ENCODE data around the gene THOC5. TPM values are rescaled to one million over a fixed set of nuclear protein-coding genes. Genes with fewer than 3 reads are reported as not detected.
"Not testable (repeated sequence)": the region's sequence is repeated elsewhere in the genome, so short reads cannot be mapped to it uniquely, and the experiment has no call there.

The THOC5 gene
- total and polyA plus RNA-seq, 2 experiments from 2014 or later, result 23.0 to 27.7 TPM

GRCh38 chr22:29593923-29594322 lies 40.4 kb upstream of the THOC5 start:
- no peaks in the 10 kb centered on the region for H3K36me3 ChIP-seq (replicated peaks; ENCODE audit: insufficient read depth, low read depth)
- TF ChIP-seq CTCF (IDR thresholded peaks at IDR 0.05; ENCODE audit: poor library complexity), result no peak
- TF ChIP-seq EZH2phosphoT487 (IDR thresholded peaks at IDR 0.05; ENCODE audit: low read depth, severe bottlenecking, unreplicated experiment), result no peak
- TF ChIP-seq EZH2 (IDR thresholded peaks at IDR 0.05; ENCODE audit: borderline replicate concordance), result no peak
- H3K4me3 ChIP-seq, result no peak overlapping the region
- no peaks in the 10 kb centered on the region for H3K27me3 ChIP-seq
- H2AFZ ChIP-seq, result no peak overlapping the region
- no peaks in the 10 kb centered on the region for H4K20me1 ChIP-seq (ENCODE audit: insufficient read depth, poor library complexity, severe bottlenecking)
- 65% methylated on average over 4 of the region's 4 CpGs for WGBS (ENCODE audit: low lambda C conversion rate, missing lambda C conversion rate)
- no peaks in the 10 kb centered on the region for H3K9me2 ChIP-seq (replicated peaks; ENCODE audit: insufficient read depth)
- no peaks in the 10 kb centered on the region for H3K4me1 ChIP-seq (ENCODE audit: insufficient read depth)
- no peak for DNase-seq (ENCODE audit: low spot score)
- H3K9me3 ChIP-seq (ENCODE audit: low read depth), result no peaks in the 10 kb centered on the region
- no peaks in the 10 kb centered on the region for H3K79me2 ChIP-seq
- H3K4me2 ChIP-seq, result no peak overlapping the region
- no peak overlapping the region for H3K27ac ChIP-seq

DNA sequence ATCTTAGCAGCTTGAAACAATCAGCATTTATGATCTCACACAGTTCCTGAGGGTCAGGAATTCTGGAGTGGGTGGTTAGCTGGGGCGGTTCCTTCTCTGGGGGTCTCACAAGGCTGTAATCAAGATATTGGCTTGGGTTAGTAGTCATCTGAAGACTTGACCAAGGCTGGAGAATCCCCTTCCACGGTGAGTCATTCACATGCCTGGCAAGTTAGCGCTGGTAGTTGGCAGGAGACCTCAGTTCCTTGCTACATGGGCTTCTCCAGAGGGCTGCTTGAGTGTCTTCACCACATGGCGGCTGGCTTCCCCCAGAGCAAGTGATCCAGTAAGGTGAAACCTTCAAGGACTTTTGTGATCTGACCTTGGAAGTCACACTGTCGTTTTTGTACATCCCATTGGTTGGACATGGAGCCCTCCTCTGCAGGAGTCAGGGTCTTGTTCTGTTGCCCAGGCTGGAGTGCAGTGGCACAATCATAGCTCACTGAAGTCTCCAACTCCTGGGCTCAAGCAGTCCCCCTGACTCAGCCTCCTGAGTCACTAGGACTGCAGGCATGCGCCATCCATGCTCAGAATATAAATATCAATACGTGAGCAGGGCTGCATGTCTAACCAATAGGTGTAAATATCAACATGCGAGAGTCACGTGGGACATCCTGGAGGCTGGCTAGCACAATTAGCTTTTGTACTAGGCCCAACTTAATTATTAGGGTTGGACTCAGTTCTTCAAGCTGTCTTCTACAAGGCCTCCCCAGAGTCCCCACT lies 34.6 kb upstream of the THOC5 start:
- Histone ChIP-seq H3K9me3 (ENCODE audit: low read depth) (no peaks in the 10 kb centered on the region), H3K27me3 (no peaks in the 10 kb centered on the region), H3K4me1 (ENCODE audit: insufficient read depth) (no peaks in the 10 kb centered on the region), H3K4me2 (no peak overlapping the region), H3K27ac (no peak overlapping the region), H4K20me1 (ENCODE audit: insufficient read depth, poor library complexity, severe bottlenecking) (no peaks in the 10 kb centered on the region), H3K4me3 (no peak overlapping the region), H3K79me2 (no peaks in the 10 kb centered on the region), H2AFZ (no peak overlapping the region), H3K36me3 (replicated peaks; ENCODE audit: insufficient read depth, low read depth) (no peaks in the 10 kb centered on the region), H3K9me2 (replicated peaks; ENCODE audit: insufficient read depth) (no peaks in the 10 kb centered on the region)
- 87% methylated on average over 9 of the region's 9 CpGs for WGBS (ENCODE audit: low lambda C conversion rate, missing lambda C conversion rate)
- no peak for TF ChIP-seq CTCF (IDR thresholded peaks at IDR 0.05; ENCODE audit: poor library complexity)
- no peak for TF ChIP-seq EZH2phosphoT487 (IDR thresholded peaks at IDR 0.05; ENCODE audit: low read depth, severe bottlenecking, unreplicated experiment)
- no peak for TF ChIP-seq EZH2 (IDR thresholded peaks at IDR 0.05; ENCODE audit: borderline replicate concordance)
- no peak for DNase-seq (ENCODE audit: low spot score)

GRCh38 chr22:29586193-29586705 lies 32.7 kb upstream of the THOC5 start:
- not testable (repeated sequence) for H3K27me3 ChIP-seq; DNase-seq (ENCODE audit: low spot score); H2AFZ ChIP-seq; H3K36me3 ChIP-seq (replicated peaks; ENCODE audit: insufficient read depth, low read depth); H3K9me3 ChIP-seq (ENCODE audit: low read depth); H3K4me2 ChIP-seq; H3K4me1 ChIP-seq (ENCODE audit: insufficient read depth); H3K9me2 ChIP-seq (replicated peaks; ENCODE audit: insufficient read depth); H4K20me1 ChIP-seq (ENCODE audit: insufficient read depth, poor library complexity, severe bottlenecking); H3K79me2 ChIP-seq; H3K4me3 ChIP-seq; H3K27ac ChIP-seq
- WGBS (ENCODE audit: low lambda C conversion rate, missing lambda C conversion rate), result 88% methylated on average over 4 of the region's 4 CpGs

DNA sequence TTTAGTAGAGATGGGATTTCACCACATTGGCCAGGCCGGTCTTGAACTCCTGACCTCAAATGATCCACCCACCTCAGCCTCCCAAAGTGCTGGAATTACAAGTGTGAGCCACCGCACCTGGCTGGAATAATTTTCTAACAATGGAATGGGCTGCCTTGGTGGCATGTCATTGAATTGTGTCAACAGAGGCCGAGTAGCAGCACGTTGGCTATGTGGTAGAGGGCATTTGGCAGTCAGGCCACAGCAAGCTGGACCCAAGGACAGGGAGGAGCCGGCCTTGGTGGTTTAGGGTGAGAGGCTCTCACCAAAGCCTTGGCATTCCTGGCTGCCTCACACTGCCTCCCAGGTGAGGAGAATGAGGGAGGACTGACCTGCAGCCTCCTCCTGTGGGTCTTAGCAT lies 31.4 kb upstream of the THOC5 start:
- WGBS (ENCODE audit: low lambda C conversion rate, missing lambda C conversion rate), result 97% methylated on average over 5 of the region's 5 CpGs
- Histone ChIP-seq H3K27ac (no peak overlapping the region), H3K36me3 (replicated peaks; ENCODE audit: insufficient read depth, low read depth) (no peaks in the 10 kb centered on the region), H3K79me2 (no peaks in the 10 kb centered on the region), H4K20me1 (ENCODE audit: insufficient read depth, poor library complexity, severe bottlenecking) (no peaks in the 10 kb centered on the region), H3K4me2 (no peak overlapping the region), H3K9me2 (replicated peaks; ENCODE audit: insufficient read depth) (no peaks in the 10 kb centered on the region), H3K4me3 (no peak overlapping the region), H2AFZ (no peak overlapping the region), H3K9me3 (ENCODE audit: low read depth) (no peaks in the 10 kb centered on the region), H3K27me3 (no peaks in the 10 kb centered on the region), H3K4me1 (ENCODE audit: insufficient read depth) (no peaks in the 10 kb centered on the region)
- DNase-seq (ENCODE audit: low spot score), result no peak
- TF ChIP-seq EZH2 (IDR thresholded peaks at IDR 0.05; ENCODE audit: borderline replicate concordance) (no peak), EZH2phosphoT487 (IDR thresholded peaks at IDR 0.05; ENCODE audit: low read depth, severe bottlenecking, unreplicated experiment) (no peak), CTCF (IDR thresholded peaks at IDR 0.05; ENCODE audit: poor library complexity) (no peak)

Data from hepatocyte (in vitro differentiated cells).